ENCODE data around the gene SRD5A1. TPM values are rescaled to one million over a fixed set of nuclear protein-coding genes. Genes with fewer than 3 reads are reported as not detected.

The SRD5A1 gene
- total RNA-seq, 3 donors from 2014 or later (not counting 1 experiment from before 2014, with no cell fraction given), result 6.5 to 11.0 (median 7.8) TPM

GRCh38 chr5:6723816-6724300 lies 90.6 kb downstream of the SRD5A1 start:
- intact Hi-C loops (cut with micrococcal nuclease), result no loop called here
- no peaks in the 10 kb centered on the region for H3K9me3 Mint-ChIP-seq
- H3K36me3 Mint-ChIP-seq, result no peaks in the 10 kb centered on the region

More at GRCh38 chr5:6723816-6724300, 90.6 kb downstream of the SRD5A1 start:
- TF ChIP-seq CTCF (IDR thresholded peaks at IDR 0.05), result no peak
- no peak overlapping the region for H3K27ac ChIP-seq (ENCODE audit: low read length)
- H3K9me3 ChIP-seq (ENCODE audit: control insufficient read depth, insufficient read depth, low read length), result no peaks in the 10 kb centered on the region
- ATAC-seq (no peak), DNase-seq (no peak)
- no peaks in the 10 kb centered on the region for H3K27me3 Mint-ChIP-seq (ENCODE audit: low read depth in 2 of 2)
- H3K27ac Mint-ChIP-seq, result no peak overlapping the region
- H3K4me1 Mint-ChIP-seq, result peaks cover 67 to 83% of the 10 kb centered on the region in 2 donors
- 93% methylated on average over 11 of the region's 12 CpGs for WGBS (ENCODE audit: insufficient coverage)
- H3K36me3 ChIP-seq (ENCODE audit: control insufficient read depth, insufficient read depth, low read length), result no peaks in the 10 kb centered on the region
- no peak overlapping the region for H3K4me3 ChIP-seq (ENCODE audit: low read length)
- H3K27me3 ChIP-seq (ENCODE audit: control insufficient read depth, insufficient read depth, low read length), result no peaks in the 10 kb centered on the region
- no peak overlapping the region for H3K4me3 Mint-ChIP-seq
- H3K4me1 ChIP-seq (ENCODE audit: control insufficient read depth, insufficient read depth, low read length), result peaks cover 21% of the 10 kb centered on the region

Other genes starting within 250 kb of the SRD5A1 start
- gene UBE2QL1, start 184.6 kb upstream of the SRD5A1 start, total RNA-seq, result not detected
- 10 to 100 TPM; 61.3 to 87.4 (median 81.4) TPM for gene NSUN2, start 396 bp upstream of the SRD5A1 start, total RNA-seq
- gene TENT4A, start 80.0 kb downstream of the SRD5A1 start, total RNA-seq, result 10 to 100 TPM; 36.0 to 65.6 (median 44.9) TPM